Measurements from ENCODE around the gene GCK.

DNA sequence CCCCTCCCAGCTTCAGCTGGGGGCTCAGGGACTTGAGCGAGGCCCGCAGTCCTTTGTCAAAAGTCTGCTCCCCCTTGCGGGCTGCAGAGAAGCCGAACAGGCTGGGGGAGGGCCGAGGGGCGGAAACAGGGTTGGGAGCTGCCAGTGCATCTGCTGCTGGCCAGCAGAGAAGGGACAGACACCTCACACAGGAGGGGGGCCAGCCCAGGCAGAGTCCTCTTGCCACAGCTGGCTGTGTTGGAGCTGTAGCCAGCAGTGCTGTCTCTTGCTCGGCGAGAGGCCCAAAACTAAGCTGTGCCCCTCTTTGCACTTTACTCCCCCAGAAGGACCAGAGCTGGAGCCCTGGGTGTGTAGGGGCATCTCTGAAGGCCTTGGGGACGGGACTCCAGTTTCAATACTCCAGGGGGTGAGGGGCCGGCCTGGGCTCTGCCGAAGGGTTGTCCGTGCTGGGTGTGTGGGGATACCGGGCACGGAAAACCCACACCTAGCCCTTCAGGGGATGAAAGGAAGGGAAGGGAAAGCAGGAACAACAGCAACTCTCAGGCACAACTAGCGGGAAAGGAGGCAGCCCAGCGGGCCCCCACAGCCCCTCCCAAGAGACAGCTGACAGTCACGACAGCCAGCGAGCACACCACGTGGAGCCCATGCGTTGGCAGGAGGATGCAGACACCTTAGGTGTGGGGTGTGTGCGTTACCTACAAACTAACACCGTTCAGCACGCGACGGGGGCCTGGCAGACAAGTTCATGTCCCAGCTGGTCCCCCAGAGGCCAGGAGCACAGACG is 29.4 kb upstream of the GCK start:
- TF ChIP-seq, protein P1, sequence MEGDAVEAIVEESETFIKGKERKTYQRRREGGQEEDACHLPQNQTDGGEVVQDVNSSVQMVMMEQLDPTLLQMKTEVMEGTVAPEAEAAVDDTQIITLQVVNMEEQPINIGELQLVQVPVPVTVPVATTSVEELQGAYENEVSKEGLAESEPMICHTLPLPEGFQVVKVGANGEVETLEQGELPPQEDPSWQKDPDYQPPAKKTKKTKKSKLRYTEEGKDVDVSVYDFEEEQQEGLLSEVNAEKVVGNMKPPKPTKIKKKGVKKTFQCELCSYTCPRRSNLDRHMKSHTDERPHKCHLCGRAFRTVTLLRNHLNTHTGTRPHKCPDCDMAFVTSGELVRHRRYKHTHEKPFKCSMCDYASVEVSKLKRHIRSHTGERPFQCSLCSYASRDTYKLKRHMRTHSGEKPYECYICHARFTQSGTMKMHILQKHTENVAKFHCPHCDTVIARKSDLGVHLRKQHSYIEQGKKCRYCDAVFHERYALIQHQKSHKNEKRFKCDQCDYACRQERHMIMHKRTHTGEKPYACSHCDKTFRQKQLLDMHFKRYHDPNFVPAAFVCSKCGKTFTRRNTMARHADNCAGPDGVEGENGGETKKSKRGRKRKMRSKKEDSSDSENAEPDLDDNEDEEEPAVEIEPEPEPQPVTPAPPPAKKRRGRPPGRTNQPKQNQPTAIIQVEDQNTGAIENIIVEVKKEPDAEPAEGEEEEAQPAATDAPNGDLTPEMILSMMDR (IDR thresholded peaks at IDR 0.05) = no peak
- no peak for TF ChIP-seq EP300 (IDR thresholded peaks at IDR 0.05)
